ENCODE data around the gene CCNB2.

CCNB2 gene

DNA sequence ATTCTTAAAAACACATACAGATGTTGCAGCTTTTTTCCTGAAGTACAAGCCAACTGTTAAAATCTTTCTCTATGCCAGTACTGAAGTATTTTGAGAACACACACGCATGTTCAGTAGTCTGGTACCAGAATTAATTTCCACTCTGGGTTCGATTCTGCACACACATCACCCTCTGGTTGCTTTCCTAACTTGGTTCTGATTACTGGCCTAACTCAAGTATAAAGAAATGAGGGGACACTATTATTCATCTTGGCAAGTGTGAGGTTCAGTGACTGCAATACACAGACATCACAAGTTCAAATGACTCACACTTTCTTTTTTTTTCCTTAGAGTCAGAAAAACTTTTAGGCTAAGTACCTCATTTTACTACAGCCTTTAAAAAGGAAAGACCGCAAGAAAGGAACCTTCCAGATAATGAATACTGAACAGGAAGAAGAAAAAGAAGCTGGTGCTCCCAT is 64.3 kb downstream of the CCNB2 start:
- no peak for DNase-seq

DNA sequence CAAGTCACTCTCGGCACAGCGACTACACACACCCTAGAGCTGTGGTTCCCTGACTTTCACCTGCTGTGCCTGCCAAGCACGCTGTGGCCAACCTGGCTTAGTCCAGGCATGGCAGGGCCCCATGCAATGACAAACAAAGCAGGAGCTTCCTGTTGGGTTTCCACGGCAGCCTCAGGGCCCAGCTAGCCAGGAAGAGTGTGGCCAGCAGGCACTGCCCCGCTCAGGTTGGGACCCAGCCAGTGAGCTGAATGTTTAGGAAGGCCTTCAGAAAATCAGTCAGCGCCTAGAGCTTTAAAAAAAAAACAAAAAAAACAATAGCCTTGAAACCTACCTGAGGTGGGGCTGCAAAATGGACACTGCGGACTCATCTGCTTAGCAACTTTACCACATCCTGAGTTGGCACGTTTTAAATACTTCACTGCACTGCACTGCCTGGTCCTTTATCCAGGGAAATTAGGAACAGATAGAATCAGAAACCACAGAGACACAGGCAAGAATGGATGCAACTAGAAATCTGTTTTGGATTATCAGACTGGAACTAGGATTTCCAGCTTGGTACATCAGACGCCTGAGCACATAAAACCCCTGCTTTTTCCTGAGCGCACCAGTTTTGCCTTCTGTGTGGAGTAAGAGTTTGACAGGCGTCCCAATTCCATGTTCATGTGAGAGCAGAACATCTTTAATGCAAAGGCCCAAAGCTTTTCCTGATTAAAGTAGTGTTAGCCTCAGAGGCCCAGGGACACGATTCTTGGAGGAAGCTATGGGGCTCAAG is 65.5 kb downstream of the CCNB2 start:
- DNase-seq, result no peak

- no peak for DNase-seq
These were observed 66.1 kb downstream of the CCNB2 start for GRCh38 chr15:59171067-59171397.

GRCh38 chr15:59172289-59172901 is 67.4 kb downstream of the CCNB2 start:
- DNase-seq, result no peak

DNA sequence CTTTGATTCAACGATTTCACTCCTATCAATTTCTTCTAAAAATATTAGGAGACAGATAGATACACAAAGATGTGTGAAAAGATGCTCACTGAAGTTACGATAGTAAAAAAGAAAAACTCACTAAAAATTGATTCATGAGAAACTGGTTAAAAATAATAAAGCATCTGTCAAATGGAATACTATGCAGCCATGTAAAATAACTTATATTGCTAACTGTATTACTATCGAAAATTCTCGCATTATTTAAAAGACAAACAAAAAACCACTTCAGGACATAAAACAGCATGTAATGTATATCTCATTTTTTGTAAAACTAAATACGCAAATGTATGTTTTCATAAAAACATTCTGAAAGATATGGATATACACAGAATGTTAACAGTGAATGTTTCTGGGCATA is 68.2 kb downstream of the CCNB2 start:
- no peak for DNase-seq

- DNase-seq, result no peak
These were observed 69.3 kb downstream of the CCNB2 start for GRCh38 chr15:59174151-59174834.
